Measurements from ENCODE around the gene ASB10.

The ASB10 gene

DNA sequence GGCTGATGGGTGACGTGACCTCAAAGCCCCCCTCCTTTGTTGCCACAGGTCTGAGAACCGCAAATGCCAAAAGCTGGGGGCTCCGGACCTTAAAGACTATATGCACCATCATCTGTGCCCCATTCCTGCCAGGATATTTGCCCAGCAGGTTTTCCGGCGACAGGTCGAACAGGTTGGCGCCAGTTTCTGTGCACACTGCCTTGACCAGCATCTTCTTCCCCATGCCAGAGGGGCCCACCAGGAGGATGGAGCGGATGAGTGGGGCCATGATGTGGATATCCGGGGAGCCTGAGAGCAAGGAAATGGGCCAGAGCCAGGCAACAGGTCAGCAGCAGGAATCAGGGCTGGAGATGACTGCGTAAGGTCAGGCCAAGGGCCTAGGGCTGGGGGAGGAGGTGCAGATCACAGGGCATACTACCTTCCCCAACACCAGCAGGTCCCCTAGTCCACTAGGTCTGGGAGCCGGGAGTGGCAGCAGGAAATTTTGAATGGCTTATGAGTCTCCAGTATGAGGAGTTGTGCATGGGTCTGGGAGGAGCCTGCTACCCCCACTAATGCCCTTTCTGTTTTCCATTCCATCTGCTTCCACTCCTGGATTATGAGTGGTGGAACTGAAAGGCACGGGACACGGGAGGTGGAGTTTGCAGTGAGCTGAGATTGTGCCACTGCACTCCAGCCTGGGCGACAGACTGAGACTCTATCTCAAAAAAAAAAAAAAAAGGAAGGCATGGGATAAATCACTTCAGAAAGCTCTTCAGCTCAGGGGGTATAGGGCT is 6.3 kb upstream of the ASB10 start:
- FAIRE-seq: no peak
- TF ChIP-seq SPI1 (IDR thresholded peaks at IDR 0.05; ENCODE audit: low read depth, low read length): no peak
- no peak for TF ChIP-seq POU2F2 (IDR thresholded peaks at IDR 0.05; ENCODE audit: low read depth, low read length)
- no peak for TF ChIP-seq PAX5 (IDR thresholded peaks at IDR 0.05; ENCODE audit: insufficient read depth, low read length, severe bottlenecking)
- TF ChIP-seq POLR2AphosphoS5 (IDR thresholded peaks at IDR 0.05; ENCODE audit: low read depth, low read length): no peak
- no peak for TF ChIP-seq POLR2A (IDR thresholded peaks at IDR 0.05; ENCODE audit: low read depth, low read length)
- TF ChIP-seq TAF1 (IDR thresholded peaks at IDR 0.05; ENCODE audit: low read depth, low read length): no peak
- DNase-seq (ENCODE audit: insufficient read length, low spot score): no peak

DNA sequence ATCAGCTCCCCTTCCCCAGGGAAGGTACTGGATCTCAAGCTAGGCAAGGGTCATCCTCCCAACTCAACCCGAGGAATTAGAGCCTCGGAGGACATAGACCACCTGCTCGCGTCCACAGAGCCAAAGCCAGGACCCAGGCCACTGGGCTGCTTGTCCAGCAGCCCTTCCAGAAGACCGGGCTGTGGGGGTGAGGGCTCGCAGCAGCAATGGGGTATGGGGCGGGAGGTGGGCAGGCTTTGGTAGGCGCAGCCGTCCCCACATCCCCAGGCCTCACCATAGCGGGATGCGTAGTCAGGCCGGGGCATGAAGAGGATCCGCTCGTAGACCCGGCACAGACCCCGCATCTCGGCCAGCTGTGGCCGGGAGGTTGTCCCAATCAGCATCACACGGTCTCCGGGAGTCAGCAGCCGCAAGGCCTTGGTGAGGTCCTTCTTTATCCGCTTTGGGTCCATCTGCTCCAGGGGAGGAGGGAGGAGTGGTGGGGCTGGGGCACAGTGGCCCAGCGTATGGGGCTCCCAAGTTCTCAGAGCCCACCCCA is 5.0 kb upstream of the ASB10 start:
- FAIRE-seq: no peak
- DNase-seq (ENCODE audit: insufficient read length, low spot score): no peak
- no peak for TF ChIP-seq POLR2AphosphoS5 (IDR thresholded peaks at IDR 0.05; ENCODE audit: low read depth, low read length)
- TF ChIP-seq SPI1 (IDR thresholded peaks at IDR 0.05; ENCODE audit: low read depth, low read length): no peak
- no peak for TF ChIP-seq TAF1 (IDR thresholded peaks at IDR 0.05; ENCODE audit: low read depth, low read length)
- no peak for TF ChIP-seq PAX5 (IDR thresholded peaks at IDR 0.05; ENCODE audit: insufficient read depth, low read length, severe bottlenecking)
- no peak for TF ChIP-seq POLR2A (IDR thresholded peaks at IDR 0.05; ENCODE audit: low read depth, low read length)
- TF ChIP-seq POU2F2 (IDR thresholded peaks at IDR 0.05; ENCODE audit: low read depth, low read length): no peak

DNA sequence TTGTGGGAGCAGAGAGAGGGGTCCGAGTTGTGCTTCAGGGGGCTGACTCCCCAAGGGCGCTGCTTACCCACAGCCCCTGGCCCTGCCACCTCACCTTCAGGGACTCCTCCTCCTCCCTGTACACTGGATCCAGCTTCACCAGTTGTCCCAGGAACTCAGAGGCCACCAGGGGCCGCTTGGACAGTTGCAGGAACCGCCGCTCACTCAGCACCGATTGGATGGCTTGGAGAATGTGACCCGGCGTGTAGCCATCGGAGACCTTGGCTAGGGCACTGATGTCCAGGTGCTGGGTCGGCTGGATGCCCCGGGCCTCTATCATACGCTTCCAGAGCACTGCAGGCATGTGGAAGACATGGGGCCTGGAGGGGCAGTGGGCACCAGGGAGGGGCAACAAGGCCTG is 4.5 kb upstream of the ASB10 start:
- no peak for FAIRE-seq
- TF ChIP-seq PAX5 (IDR thresholded peaks at IDR 0.05; ENCODE audit: insufficient read depth, low read length, severe bottlenecking) (no peak), SPI1 (IDR thresholded peaks at IDR 0.05; ENCODE audit: low read depth, low read length) (no peak), POLR2A (IDR thresholded peaks at IDR 0.05; ENCODE audit: low read depth, low read length) (no peak), TAF1 (IDR thresholded peaks at IDR 0.05; ENCODE audit: low read depth, low read length) (no peak), POLR2AphosphoS5 (IDR thresholded peaks at IDR 0.05; ENCODE audit: low read depth, low read length) (no peak), POU2F2 (IDR thresholded peaks at IDR 0.05; ENCODE audit: low read depth, low read length) (no peak)
- no peak for DNase-seq (ENCODE audit: insufficient read length, low spot score)

GRCh38 chr7:151189038-151189437 is 2.0 kb upstream of the ASB10 start:
- DNase-seq (ENCODE audit: insufficient read length, low spot score) (no peak), FAIRE-seq (no peak)
- TF ChIP-seq POLR2AphosphoS5 (IDR thresholded peaks at IDR 0.05; ENCODE audit: low read depth, low read length): no peak
- no peak for TF ChIP-seq PAX5 (IDR thresholded peaks at IDR 0.05; ENCODE audit: insufficient read depth, low read length, severe bottlenecking)
- no peak for TF ChIP-seq POLR2A (IDR thresholded peaks at IDR 0.05; ENCODE audit: low read depth, low read length)
- no peak for TF ChIP-seq TAF1 (IDR thresholded peaks at IDR 0.05; ENCODE audit: low read depth, low read length)
- no peak for TF ChIP-seq POU2F2 (IDR thresholded peaks at IDR 0.05; ENCODE audit: low read depth, low read length)
- TF ChIP-seq SPI1 (IDR thresholded peaks at IDR 0.05; ENCODE audit: low read depth, low read length): no peak

- TF ChIP-seq POLR2A (IDR thresholded peaks at IDR 0.05; ENCODE audit: low read depth, low read length): no peak
- TF ChIP-seq SPI1 (IDR thresholded peaks at IDR 0.05; ENCODE audit: low read depth, low read length): no peak
- no peak for TF ChIP-seq POLR2AphosphoS5 (IDR thresholded peaks at IDR 0.05; ENCODE audit: low read depth, low read length)
- TF ChIP-seq PAX5 (IDR thresholded peaks at IDR 0.05; ENCODE audit: insufficient read depth, low read length, severe bottlenecking): no peak
- no peak for TF ChIP-seq TAF1 (IDR thresholded peaks at IDR 0.05; ENCODE audit: low read depth, low read length)
- TF ChIP-seq POU2F2 (IDR thresholded peaks at IDR 0.05; ENCODE audit: low read depth, low read length): no peak
- FAIRE-seq (no peak), DNase-seq (ENCODE audit: insufficient read length, low spot score) (no peak)
Observed at GRCh38 chr7:151188252-151188542, 1.1 kb upstream of the ASB10 start.

DNA sequence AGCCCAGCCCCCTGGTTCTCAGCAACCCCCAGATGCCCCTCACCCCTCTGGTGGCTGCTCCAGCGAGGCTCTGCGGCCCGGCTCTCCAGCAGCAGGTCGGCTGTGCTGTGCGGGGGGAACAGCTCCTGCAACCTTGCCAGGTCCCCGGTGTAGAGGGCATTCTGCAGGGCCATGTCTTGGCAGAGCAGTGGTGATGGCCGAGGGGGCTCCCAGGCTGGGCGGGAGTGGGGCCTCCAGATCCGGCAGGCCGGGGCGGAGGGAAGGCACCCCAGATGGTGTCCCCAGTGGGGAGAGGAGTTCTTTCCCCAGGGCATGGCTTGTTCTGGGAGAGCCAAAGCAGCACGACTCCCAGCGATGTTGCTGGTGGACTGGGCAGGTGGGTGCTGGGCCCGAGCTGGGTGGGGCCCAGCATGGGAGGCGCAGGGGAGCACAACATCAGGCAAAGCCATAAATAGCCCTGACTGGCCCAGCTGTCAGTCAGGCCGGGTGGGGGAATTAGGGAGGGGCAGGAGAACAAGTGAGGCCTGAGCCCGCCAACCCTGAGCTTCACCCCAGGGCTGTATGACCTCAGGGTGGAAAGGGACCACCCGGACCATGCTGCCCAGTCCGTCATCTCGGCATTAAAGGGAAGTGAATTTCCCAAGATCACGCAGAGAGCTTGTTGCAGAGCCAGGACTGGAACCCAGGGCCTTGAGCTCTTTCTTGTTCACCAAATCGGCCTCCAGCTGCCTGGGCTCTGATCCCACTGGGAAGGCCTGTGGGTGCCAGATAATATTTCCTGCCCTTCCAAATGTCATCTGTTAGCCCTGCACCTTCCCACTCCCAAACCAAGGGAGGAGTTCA is 580 bp upstream of the ASB10 start:
- FAIRE-seq (no peak), DNase-seq (ENCODE audit: insufficient read length, low spot score) (no peak)
- no peak for TF ChIP-seq POLR2A (IDR thresholded peaks at IDR 0.05; ENCODE audit: low read depth, low read length)
- TF ChIP-seq POU2F2 (IDR thresholded peaks at IDR 0.05; ENCODE audit: low read depth, low read length): no peak
- TF ChIP-seq TAF1 (IDR thresholded peaks at IDR 0.05; ENCODE audit: low read depth, low read length): no peak
- TF ChIP-seq SPI1 (IDR thresholded peaks at IDR 0.05; ENCODE audit: low read depth, low read length): no peak
- TF ChIP-seq PAX5 (IDR thresholded peaks at IDR 0.05; ENCODE audit: insufficient read depth, low read length, severe bottlenecking): no peak
- no peak for TF ChIP-seq POLR2AphosphoS5 (IDR thresholded peaks at IDR 0.05; ENCODE audit: low read depth, low read length)

GRCh38 chr7:151185762-151186639 is 1.0 kb downstream of the ASB10 start:
- DNase-seq (ENCODE audit: insufficient read length, low spot score) (no peak), FAIRE-seq (no peak)
- TF ChIP-seq POU2F2 (IDR thresholded peaks at IDR 0.05; ENCODE audit: low read depth, low read length) (no peak), SPI1 (IDR thresholded peaks at IDR 0.05; ENCODE audit: low read depth, low read length) (no peak), POLR2AphosphoS5 (IDR thresholded peaks at IDR 0.05; ENCODE audit: low read depth, low read length) (no peak)

DNA sequence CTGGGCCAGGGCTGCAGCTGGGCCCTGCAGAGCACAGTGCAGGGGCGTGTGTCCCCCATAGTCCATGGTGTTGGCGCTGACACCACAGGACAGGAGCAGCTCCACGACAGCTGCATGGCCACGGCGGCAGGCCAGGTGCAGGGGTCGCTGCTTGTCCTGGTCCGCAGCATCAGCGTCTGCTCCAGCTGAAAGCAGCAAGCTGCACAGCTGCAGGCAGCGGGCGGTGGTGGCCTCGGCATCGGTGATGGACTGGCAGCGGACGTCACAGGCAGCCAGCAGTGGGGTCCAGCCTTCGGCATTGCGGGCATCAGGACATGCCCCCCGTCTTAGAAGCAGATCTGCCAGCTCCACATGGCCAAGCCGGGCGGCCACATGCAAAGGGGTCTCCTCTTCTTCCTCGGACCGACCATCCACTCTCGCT is 6.0 kb downstream of the ASB10 start:
- DNase-seq (ENCODE audit: insufficient read length, low spot score) (no peak), FAIRE-seq (no peak)
- TF ChIP-seq POLR2AphosphoS5 (IDR thresholded peaks at IDR 0.05; ENCODE audit: low read depth, low read length) (no peak), SPI1 (IDR thresholded peaks at IDR 0.05; ENCODE audit: low read depth, low read length) (no peak), TAF1 (IDR thresholded peaks at IDR 0.05; ENCODE audit: low read depth, low read length) (no peak), POU2F2 (IDR thresholded peaks at IDR 0.05; ENCODE audit: low read depth, low read length) (no peak), POLR2A (IDR thresholded peaks at IDR 0.05; ENCODE audit: low read depth, low read length) (no peak), PAX5 (IDR thresholded peaks at IDR 0.05; ENCODE audit: insufficient read depth, low read length, severe bottlenecking) (no peak)
